ENCODE measurements around the gene GNPTG.

GNPTG gene

GRCh38 chr16:1349351-1349750, 2.4 kb upstream of the GNPTG start:
- no peak for DNase-seq

GRCh38 chr16:1349951-1350350, 1.8 kb upstream of the GNPTG start:
- no peak for DNase-seq

- no peak for DNase-seq
These were observed 1.0 kb upstream of the GNPTG start for GRCh38 chr16:1350691-1351090.

DNA sequence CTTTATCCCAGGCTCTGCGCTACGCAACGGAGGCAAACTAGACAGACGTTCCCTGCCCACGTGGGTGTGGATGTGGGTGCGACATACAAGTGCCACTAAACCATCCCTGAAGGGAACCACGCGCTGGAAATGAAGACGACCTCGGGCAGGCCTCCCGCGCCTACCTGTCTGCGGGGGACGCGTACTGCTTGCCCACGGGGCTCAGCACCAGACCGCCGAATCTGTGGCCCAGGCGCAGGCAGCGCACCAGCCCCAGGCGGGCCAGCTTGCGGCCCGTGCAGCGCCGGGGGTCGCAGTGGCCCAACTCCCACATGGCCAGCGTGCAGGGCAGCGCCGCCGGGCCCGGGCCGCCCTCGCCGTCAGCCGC, 533 bp upstream of the GNPTG start:
- no peak for DNase-seq

DNA sequence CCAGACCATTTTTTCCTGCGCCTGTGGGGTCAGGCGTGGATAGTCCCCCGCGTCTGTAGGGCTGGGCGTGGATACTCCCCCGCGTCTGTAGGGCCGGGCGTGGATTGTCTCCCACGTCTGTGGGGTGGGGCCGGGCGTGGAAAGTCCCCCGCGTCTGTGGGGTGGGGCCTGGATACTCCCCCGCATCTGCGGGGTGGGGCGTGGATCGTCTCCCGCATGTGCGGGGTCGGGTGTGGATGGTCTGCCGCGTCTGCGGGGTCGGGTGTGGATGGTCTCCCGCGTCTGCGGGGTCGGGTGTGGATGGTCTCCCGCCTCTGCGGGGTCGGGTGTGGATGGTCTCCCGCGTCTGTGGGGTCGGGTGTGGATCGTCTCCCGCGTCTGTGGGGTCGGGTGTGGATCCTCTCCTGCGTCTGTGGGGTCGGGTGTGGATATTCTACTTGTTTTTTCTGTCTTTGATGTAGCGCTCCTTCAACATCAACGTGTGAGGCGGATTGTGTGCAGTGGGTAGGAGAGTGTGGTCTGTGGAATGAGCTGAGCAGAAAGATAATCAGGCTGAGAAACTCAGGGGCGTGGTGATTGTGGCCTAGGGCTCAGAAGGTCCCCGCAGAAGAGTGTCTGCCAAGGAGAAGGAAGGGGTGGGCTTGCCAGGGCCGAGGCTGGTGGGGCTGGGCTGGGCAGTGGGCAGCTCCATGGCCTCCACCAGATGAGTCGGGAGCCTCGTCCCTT, 3.2 kb downstream of the GNPTG start:
- no peak for DNase-seq

- no peak for DNase-seq
These were observed 3.9 kb downstream of the GNPTG start for GRCh38 chr16:1355591-1355990.

- DNase-seq = no peak
These were observed 4.5 kb downstream of the GNPTG start for GRCh38 chr16:1356061-1356900.

- no peak for DNase-seq
These were observed 6.3 kb downstream of the GNPTG start for GRCh38 chr16:1357906-1358566.

DNA sequence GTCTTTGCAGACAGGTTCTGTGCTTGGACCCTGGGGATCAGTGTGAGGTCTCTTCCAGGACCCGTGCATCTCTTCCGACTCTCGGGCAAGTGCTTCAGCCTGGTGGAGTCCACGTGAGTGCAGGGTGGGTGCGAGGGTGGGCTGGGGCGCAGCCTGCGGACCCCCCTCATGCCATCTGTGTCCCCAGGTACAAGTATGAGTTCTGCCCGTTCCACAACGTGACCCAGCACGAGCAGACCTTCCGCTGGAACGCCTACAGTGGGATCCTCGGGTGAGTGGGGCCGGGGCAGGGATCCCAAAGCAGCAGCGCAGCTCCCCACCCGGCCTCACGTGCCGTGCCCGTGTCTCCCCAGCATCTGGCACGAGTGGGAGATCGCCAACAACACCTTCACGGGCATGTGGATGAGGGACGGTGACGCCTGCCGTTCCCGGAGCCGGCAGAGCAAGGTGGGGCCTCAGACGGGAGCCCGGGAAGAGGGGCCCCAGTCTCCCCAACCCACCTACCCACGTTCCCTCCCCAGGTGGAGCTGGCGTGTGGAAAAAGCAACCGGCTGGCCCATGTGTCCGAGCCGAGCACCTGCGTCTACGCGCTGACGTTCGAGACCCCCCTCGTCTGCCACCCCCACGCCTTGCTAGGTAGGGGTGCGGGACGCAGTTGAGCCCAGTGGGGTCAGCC, 10.1 kb downstream of the GNPTG start:
- no peak for DNase-seq

GRCh38 chr16:1362807-1363206, 11.1 kb downstream of the GNPTG start:
- DNase-seq = no peak

DNA sequence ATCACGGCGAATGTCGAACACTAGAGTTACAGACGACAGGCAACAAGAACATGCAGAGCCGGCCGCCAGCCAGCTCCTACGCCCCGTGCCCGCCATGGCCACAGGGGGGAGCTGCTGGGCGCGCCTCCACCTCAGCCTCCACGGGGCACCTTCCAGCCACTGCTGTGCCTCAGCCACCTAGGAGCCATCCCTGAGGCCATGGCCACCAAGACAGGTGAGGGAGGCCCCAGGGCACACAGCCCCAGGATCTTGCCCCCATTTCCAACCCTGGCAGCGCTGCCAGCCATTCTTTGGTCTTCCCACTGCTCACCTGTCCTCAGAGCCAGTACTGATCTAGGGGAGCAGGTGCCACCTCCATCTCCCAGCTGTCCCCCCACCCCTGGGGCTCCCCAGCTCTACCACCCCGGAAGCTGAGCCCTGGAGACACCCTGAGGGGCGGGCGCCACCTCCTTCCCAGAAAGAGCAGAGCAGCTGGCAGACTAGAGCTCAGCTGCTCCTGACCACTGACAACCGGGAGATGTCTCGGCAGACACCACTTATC, 11.8 kb downstream of the GNPTG start:
- peak; percentile 34 for DNase-seq

DNA sequence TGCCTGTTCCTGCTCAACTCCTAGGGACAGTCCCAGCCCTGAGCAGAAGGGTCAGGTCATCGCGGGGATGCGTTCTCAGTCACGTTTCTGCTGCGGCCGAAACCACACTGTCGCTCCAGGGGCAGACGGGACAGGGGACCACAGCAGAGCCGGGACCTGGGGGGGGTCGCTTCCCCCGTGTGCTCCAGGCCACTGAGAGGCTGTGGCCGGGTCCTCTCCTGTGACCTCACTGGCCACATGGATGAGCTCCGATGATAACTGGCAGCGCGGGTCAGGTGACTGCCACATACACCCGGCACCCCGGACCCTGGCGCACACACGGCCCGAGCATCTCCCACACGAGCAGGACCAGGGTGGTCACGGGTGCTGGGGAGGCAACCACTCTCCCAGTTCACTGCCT, 12.8 kb downstream of the GNPTG start:
- no peak for DNase-seq

- no peak for DNase-seq
These were observed 14.5 kb downstream of the GNPTG start for GRCh38 chr16:1366060-1366711.

DNA sequence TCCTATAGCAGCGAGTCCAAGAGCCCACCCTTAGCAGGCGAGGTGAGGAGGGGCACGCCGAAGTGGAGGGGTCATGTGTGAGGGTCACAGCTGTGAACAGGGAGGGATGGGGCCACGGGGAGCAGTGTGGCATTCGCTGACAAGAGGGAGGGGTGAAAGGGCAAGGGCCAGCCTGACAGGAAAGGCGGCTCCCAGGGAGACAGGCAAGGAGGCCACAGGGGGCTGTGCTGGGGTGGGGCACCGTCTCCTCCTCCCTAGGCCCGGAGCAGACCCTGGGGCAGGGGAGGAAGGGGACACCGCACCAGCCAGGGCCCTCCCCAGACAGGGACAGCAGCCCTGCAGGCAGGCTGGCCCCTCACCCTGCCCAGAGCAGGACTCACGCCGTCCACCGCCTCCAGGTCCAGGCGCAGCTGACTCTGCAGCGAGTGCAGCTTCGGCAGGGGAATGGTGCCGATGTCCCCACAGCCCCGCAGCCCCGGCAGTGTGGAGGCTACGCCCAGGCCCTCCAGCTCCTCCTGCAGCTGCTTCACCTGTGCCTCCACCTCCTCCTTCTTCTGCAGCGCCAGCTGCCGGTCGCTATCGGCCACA, 15.1 kb downstream of the GNPTG start:
- DNase-seq = peak; percentile 74

- peak; percentile 85 for DNase-seq
These were observed 15.9 kb downstream of the GNPTG start for GRCh38 chr16:1367486-1368174.

DNA sequence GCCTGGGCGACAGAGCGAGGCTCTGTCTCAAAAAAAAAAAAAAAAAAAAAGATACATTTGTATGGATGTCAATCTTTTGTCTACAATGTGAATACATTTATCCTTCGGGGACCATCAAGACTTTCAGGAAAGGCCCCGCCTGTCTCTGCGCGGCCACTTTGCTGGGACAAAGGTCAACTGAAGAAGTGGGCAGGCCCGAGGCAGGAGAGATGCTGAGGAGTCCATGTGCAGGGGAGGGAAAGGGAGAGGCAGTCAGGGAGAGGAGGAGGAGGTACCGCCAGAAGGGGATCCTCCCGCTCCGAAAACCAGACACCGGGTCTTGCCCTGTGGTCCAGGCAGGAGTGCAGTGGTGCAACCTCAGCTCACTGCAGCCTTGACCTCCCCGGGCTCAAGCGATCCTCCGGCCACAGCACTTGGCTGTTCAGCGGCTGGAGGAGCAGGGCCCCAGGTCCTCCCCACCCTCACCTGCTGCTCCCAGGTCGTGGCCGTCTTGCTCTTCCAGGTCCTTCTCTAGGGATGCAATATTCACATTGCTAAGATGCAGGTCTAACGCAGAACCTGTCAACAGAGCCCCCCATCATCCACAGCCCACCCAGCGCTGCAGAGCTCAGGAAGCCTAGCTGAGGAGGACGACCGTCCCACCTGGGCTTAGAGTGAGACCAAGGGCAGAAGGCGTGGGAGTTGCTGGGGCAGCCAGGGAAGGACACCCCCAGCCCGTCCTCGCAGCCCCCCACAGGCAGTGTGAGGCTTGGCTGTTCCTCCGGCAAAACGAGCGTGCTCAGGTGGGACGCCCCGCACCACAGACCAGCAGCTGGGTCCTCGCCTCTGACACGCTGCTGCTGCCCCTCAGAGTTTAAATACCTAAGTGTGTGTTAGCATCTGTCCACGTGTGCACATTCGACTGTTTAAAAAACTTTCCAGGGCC, 19.6 kb downstream of the GNPTG start:
- no peak for DNase-seq

GRCh38 chr16:1372292-1372950, 20.7 kb downstream of the GNPTG start:
- DNase-seq = no peak

DNA sequence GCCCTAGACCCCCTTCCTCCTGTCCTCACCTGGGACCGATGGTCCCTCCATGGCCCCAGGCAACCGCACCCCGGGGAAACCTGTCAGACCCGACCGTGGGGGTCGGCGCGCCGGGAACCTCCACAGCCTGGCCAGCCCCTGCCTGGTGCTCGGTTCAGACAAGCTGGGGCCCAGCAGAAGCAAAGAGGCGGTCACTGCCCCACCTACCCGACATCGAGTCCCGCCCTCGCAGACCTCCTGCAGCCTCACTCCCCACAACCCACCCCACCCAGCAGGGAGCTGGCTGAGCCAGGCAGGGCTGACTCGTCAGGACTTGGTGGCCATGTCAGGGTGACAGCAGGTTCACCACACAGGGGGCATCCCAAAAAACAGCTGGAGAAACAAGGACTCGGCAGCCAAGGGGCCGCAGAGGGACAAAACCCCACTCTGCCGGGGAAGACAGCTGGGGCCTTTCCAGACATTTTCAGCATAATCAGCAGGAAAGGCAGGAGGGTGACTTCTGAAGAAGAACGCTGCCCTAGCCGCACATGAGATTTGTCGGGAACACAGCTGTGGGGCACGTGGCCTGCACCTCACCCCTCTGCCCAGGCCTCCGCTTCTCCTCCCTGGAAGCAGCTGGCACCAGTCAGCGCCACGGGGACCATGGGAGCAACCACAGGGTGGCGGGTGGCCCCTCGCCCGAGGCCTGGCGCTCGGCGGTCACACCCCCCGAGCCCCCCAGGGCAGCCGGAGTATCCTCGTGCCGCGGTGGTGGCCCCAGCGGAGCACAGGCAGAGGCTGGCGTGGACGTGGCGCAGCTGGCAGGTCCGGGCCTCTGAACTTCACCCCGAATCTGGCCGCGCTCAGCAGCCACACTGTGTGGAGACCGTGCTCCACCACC, 22.9 kb downstream of the GNPTG start:
- no peak for DNase-seq

DNA sequence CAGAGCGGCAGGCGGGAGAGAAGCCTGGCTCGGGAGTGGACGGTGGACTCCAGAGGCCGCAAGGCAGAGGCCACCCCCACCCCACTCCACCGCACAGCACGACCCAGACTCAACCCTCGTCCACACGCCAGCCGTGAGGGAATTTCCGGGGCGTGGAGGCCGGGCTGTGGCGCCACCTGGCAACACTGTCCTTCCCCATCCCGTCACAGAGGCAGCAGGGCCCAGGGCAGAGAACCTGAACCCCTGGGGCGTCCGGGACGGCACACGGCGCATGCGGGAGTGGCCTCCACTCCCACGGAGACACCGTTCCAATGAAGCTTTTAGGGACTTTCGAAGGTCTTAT, 23.5 kb downstream of the GNPTG start:
- no peak for DNase-seq

Data from NCI-H510A treated with DMSO at 0.1 percent for 48 hours (cell line).